ACC112 (cell line): ENCODE data around the gene SPSB3.
A peak's percentile ranks its signal among the peaks of the same experiment; 100 is the strongest.

Source experiments
- H2AFZ ChIP-seq: fragments of 200-600 bp; sonication (generic); one replicate; pipeline ENCODE4 v1.6.0; 2017; ENCODE audit warnings: antibody characterized with exemption, low read length; ENCODE audit not compliant: unreplicated experiment
- H3K27ac ChIP-seq: fragments of 200-600 bp; sonication (generic); 2 replicates; pipeline ENCODE4 v1.5.1; 2014; ENCODE audit warnings: low read depth, mild to moderate bottlenecking, antibody characterized with exemption, low read length, moderate library complexity
- H3K27me3 ChIP-seq: fragments of 200-600 bp; sonication (generic); 2 replicates; pipeline ENCODE4 v1.6.1; 2014; ENCODE audit warnings: mild to moderate bottlenecking, antibody characterized with exemption, low read length, moderate library complexity, mixed read lengths; ENCODE audit not compliant: insufficient read depth
- H3K36me3 ChIP-seq: fragments of 200-600 bp; sonication (generic); 2 replicates; pipeline ENCODE4 v1.6.1; 2016; ENCODE audit warnings: mild to moderate bottlenecking, antibody characterized with exemption, low read length, moderate library complexity, mixed read lengths; ENCODE audit not compliant: insufficient read depth
- H3K4me1 ChIP-seq: fragments of 200-600 bp; sonication (generic); one replicate; pipeline ENCODE4 v1.6.1; 2016; ENCODE audit warnings: low read length, mixed read lengths; ENCODE audit not compliant: insufficient read depth, unreplicated experiment, control insufficient read depth
- H3K4me3 ChIP-seq: fragments of 200-600 bp; sonication (generic); 2 replicates; pipeline ENCODE4 v1.5.1; 2014; ENCODE audit warnings: mild to moderate bottlenecking, low read depth, low read length
- H3K79me2 ChIP-seq: fragments of 200-600 bp; sonication (generic); one replicate; pipeline ENCODE4 v1.6.0; 2016; ENCODE audit warnings: low read length; ENCODE audit not compliant: control insufficient read depth, unreplicated experiment, insufficient read depth

The SPSB3 gene

GRCh38 chr16:1759511-1759910 lies 22.9 kb downstream of the SPSB3 start:
- H2AFZ ChIP-seq, result no peak overlapping the region
- H3K36me3 ChIP-seq, result peaks cover 5% of the 10 kb centered on the region; the same call in 1 of the 2 replicates
- H3K4me1 ChIP-seq, result no peaks in the 10 kb centered on the region
- no peak overlapping the region for H3K4me3 ChIP-seq
- no peaks in the 10 kb centered on the region for H3K79me2 ChIP-seq
- no peaks in the 10 kb centered on the region for H3K27me3 ChIP-seq
- H3K27ac ChIP-seq, result no peak overlapping the region

GRCh38 chr16:1758923-1759322 lies 23.4 kb downstream of the SPSB3 start:
- H3K4me1 ChIP-seq, result no peaks in the 10 kb centered on the region

GRCh38 chr16:1757714-1758461 lies 24.5 kb downstream of the SPSB3 start:
- H3K36me3 ChIP-seq, result no peaks in the 10 kb centered on the region
- H3K4me3 ChIP-seq, result no peak overlapping the region
- H3K79me2 ChIP-seq, result no peaks in the 10 kb centered on the region
- no peaks in the 10 kb centered on the region for H3K27me3 ChIP-seq
- no peaks in the 10 kb centered on the region for H3K4me1 ChIP-seq
- H3K27ac ChIP-seq, result no peak overlapping the region
- no peak overlapping the region for H2AFZ ChIP-seq

More at GRCh38 chr16:1758923-1759322, 23.4 kb downstream of the SPSB3 start:
- H3K79me2 ChIP-seq, result no peaks in the 10 kb centered on the region
- no peak overlapping the region for H2AFZ ChIP-seq
- no peak overlapping the region for H3K27ac ChIP-seq
- H3K27me3 ChIP-seq, result no peaks in the 10 kb centered on the region
- H3K36me3 ChIP-seq, result peaks cover 5% of the 10 kb centered on the region; the same call in 1 of the 2 replicates
- H3K4me3 ChIP-seq, result no peak overlapping the region

- Histone ChIP-seq H3K4me1 (no peaks in the 10 kb centered on the region), H3K27ac (no peak overlapping the region), H3K79me2 (no peaks in the 10 kb centered on the region), H3K4me3 (no peak overlapping the region), H3K36me3 (no peaks in the 10 kb centered on the region), H2AFZ (no peak overlapping the region), H3K27me3 (no peaks in the 10 kb centered on the region)
Observed at GRCh38 chr16:1754204-1754603, 28.2 kb downstream of the SPSB3 start.

- no peak overlapping the region for H3K27ac ChIP-seq
- no peaks in the 10 kb centered on the region for H3K27me3 ChIP-seq
- H3K36me3 ChIP-seq, result no peaks in the 10 kb centered on the region
- H3K4me3 ChIP-seq, result no peak overlapping the region
- no peaks in the 10 kb centered on the region for H3K4me1 ChIP-seq
- H3K79me2 ChIP-seq, result no peaks in the 10 kb centered on the region
- H2AFZ ChIP-seq, result no peak overlapping the region
Observed at GRCh38 chr16:1752853-1753252, 29.5 kb downstream of the SPSB3 start.

GRCh38 chr16:1751946-1752345 lies 30.4 kb downstream of the SPSB3 start:
- Histone ChIP-seq H3K36me3 (no peaks in the 10 kb centered on the region), H3K4me1 (no peaks in the 10 kb centered on the region), H3K27ac (no peak overlapping the region), H3K4me3 (no peak overlapping the region), H2AFZ (no peak overlapping the region), H3K27me3 (no peaks in the 10 kb centered on the region), H3K79me2 (no peaks in the 10 kb centered on the region)

GRCh38 chr16:1749152-1750117 lies 32.9 kb downstream of the SPSB3 start:
- peaks cover 11% of the 10 kb centered on the region for H3K4me1 ChIP-seq
- no peaks in the 10 kb centered on the region for H3K27me3 ChIP-seq
- no peaks in the 10 kb centered on the region; the same call in 1 of the 2 replicates for H3K36me3 ChIP-seq
- H2AFZ ChIP-seq, result no peak overlapping the region
- H3K79me2 ChIP-seq, result no peaks in the 10 kb centered on the region
- H3K27ac ChIP-seq, result no peak overlapping the region
- H3K4me3 ChIP-seq, result no peak overlapping the region

GRCh38 chr16:1747934-1748333 lies 34.4 kb downstream of the SPSB3 start:
- Histone ChIP-seq H3K27me3 (no peaks in the 10 kb centered on the region), H3K4me3 (no peak overlapping the region), H3K36me3 (no peaks in the 10 kb centered on the region; the same call in 1 of the 2 replicates), H3K4me1 (peaks cover 11% of the 10 kb centered on the region), H3K27ac (no peak overlapping the region), H3K79me2 (no peaks in the 10 kb centered on the region), H2AFZ (no peak overlapping the region)

GRCh38 chr16:1746693-1747195 lies 35.6 kb downstream of the SPSB3 start:
- no peaks in the 10 kb centered on the region; the same call in 1 of the 2 replicates for H3K36me3 ChIP-seq
- H3K27ac ChIP-seq, result peak overlapping the region; percentile 43
- H3K27me3 ChIP-seq, result no peaks in the 10 kb centered on the region
- no peaks in the 10 kb centered on the region for H3K79me2 ChIP-seq
- H2AFZ ChIP-seq, result no peak overlapping the region
- peaks cover 11% of the 10 kb centered on the region for H3K4me1 ChIP-seq
- no peak overlapping the region for H3K4me3 ChIP-seq

GRCh38 chr16:1745900-1746692 lies 36.3 kb downstream of the SPSB3 start:
- Histone ChIP-seq H2AFZ (no peak overlapping the region), H3K27me3 (no peaks in the 10 kb centered on the region), H3K4me3 (no peak overlapping the region), H3K79me2 (peaks cover 3% of the 10 kb centered on the region), H3K4me1 (peaks cover 11% of the 10 kb centered on the region), H3K27ac (peak overlapping the region; percentile 69), H3K36me3 (no peaks in the 10 kb centered on the region; the same call in 1 of the 2 replicates)
